ENCODE data around the gene PRRT4.

PRRT4 gene

GRCh38 chr7:128374041-128374440, 12.6 kb upstream of the PRRT4 start:
- H3K4me1 Mint-ChIP-seq, result peaks cover 7% of the 10 kb centered on the region
- H3K27ac Mint-ChIP-seq, result no peak overlapping the region
- no peak for DNase-seq
- no peaks in the 10 kb centered on the region for H3K36me3 Mint-ChIP-seq (ENCODE audit: low read depth)
- H3K9me3 Mint-ChIP-seq, result no peaks in the 10 kb centered on the region
- H3K27me3 Mint-ChIP-seq (ENCODE audit: low read depth, poor library complexity), result peaks cover 10% of the 10 kb centered on the region
- no peak for TF ChIP-seq CTCF (IDR thresholded peaks at IDR 0.05)
- no peak overlapping the region for H3K4me3 Mint-ChIP-seq

- TF ChIP-seq CTCF (IDR thresholded peaks at IDR 0.05), result no peak
- Mint-ChIP-seq H3K4me3 (no peak overlapping the region), H3K36me3 (ENCODE audit: low read depth) (no peaks in the 10 kb centered on the region), H3K9me3 (no peaks in the 10 kb centered on the region), H3K27ac (no peak overlapping the region), H3K4me1 (peaks cover 3% of the 10 kb centered on the region), H3K27me3 (ENCODE audit: low read depth, poor library complexity) (peaks cover 10% of the 10 kb centered on the region)
- DNase-seq, result no peak
These were observed 12.1 kb upstream of the PRRT4 start for GRCh38 chr7:128373606-128374005.

- Mint-ChIP-seq H3K27ac (no peak overlapping the region), H3K9me3 (no peaks in the 10 kb centered on the region), H3K27me3 (ENCODE audit: low read depth, poor library complexity) (peaks cover 32% of the 10 kb centered on the region), H3K4me3 (no peak overlapping the region), H3K36me3 (ENCODE audit: low read depth) (no peaks in the 10 kb centered on the region), H3K4me1 (no peaks in the 10 kb centered on the region)
- no peak for DNase-seq
- no peak for TF ChIP-seq CTCF (IDR thresholded peaks at IDR 0.05)
These were observed 9.0 kb upstream of the PRRT4 start for GRCh38 chr7:128370491-128370890.

GRCh38 chr7:128366986-128367385, 5.5 kb upstream of the PRRT4 start:
- Mint-ChIP-seq H3K9me3 (no peaks in the 10 kb centered on the region), H3K4me1 (peaks cover 4% of the 10 kb centered on the region), H3K27me3 (ENCODE audit: low read depth, poor library complexity) (peaks cover 64% of the 10 kb centered on the region), H3K27ac (no peak overlapping the region), H3K36me3 (ENCODE audit: low read depth) (no peaks in the 10 kb centered on the region), H3K4me3 (no peak overlapping the region)
- TF ChIP-seq CTCF (IDR thresholded peaks at IDR 0.05), result no peak
- no peak for DNase-seq

GRCh38 chr7:128366300-128366699, 4.8 kb upstream of the PRRT4 start:
- H3K27ac Mint-ChIP-seq, result no peak overlapping the region
- TF ChIP-seq CTCF (IDR thresholded peaks at IDR 0.05), result no peak
- H3K4me3 Mint-ChIP-seq, result no peak overlapping the region
- no peaks in the 10 kb centered on the region for H3K9me3 Mint-ChIP-seq
- no peaks in the 10 kb centered on the region for H3K36me3 Mint-ChIP-seq (ENCODE audit: low read depth)
- H3K27me3 Mint-ChIP-seq (ENCODE audit: low read depth, poor library complexity), result peaks cover 65% of the 10 kb centered on the region
- peaks cover 7% of the 10 kb centered on the region for H3K4me1 Mint-ChIP-seq
- DNase-seq, result no peak

- Mint-ChIP-seq H3K27ac (no peak overlapping the region), H3K36me3 (ENCODE audit: low read depth) (no peaks in the 10 kb centered on the region), H3K27me3 (ENCODE audit: low read depth, poor library complexity) (peaks cover 71% of the 10 kb centered on the region), H3K4me3 (no peak overlapping the region), H3K9me3 (no peaks in the 10 kb centered on the region), H3K4me1 (peaks cover 15% of the 10 kb centered on the region)
- no peak for DNase-seq
- TF ChIP-seq CTCF (IDR thresholded peaks at IDR 0.05), result no peak
These were observed 3.9 kb upstream of the PRRT4 start for GRCh38 chr7:128365432-128365831.
